GM12864 (cell line): ENCODE measurements around the gene AHI1.

Source experiments
- DNase-seq: peaks from one replicate; pipeline ENCODE4 v3.0.0-alpha.2; 2011; ENCODE audit warnings: low read depth
- H3K4me3 ChIP-seq: 2 replicates; pipeline ENCODE4 v1.5.1; 2011; ENCODE audit warnings: mild to moderate bottlenecking, low read depth, low read length, control low read depth
- CTCF ChIP-seq: IDR thresholded peaks from 2 replicates; pipeline ENCODE4 v1.5.1; 2011; ENCODE audit warnings: low read depth, mild to moderate bottlenecking, moderate library complexity, low read length, control low read depth, inconsistent platforms; ENCODE audit errors: missing control alignments

AHI1 gene

GRCh38 chr6:135402311-135402710, 95.2 kb downstream of the AHI1 start:
- H3K4me3 ChIP-seq: no peak overlapping the region
- DNase-seq: no peak
- no peak for TF ChIP-seq CTCF

GRCh38 chr6:135397172-135397952, 100.2 kb downstream of the AHI1 start:
- H3K4me3 ChIP-seq: no peak overlapping the region
- TF ChIP-seq CTCF: no peak
- no peak for DNase-seq

GRCh38 chr6:135395136-135395535, 102.4 kb downstream of the AHI1 start:
- no peak for DNase-seq
- TF ChIP-seq CTCF: no peak
- H3K4me3 ChIP-seq: no peak overlapping the region

- DNase-seq: no peak
- no peak overlapping the region for H3K4me3 ChIP-seq
- no peak for TF ChIP-seq CTCF
These were observed 104.3 kb downstream of the AHI1 start for GRCh38 chr6:135393289-135393688.

GRCh38 chr6:135390458-135390857, 107.1 kb downstream of the AHI1 start:
- TF ChIP-seq CTCF: no peak
- H3K4me3 ChIP-seq: no peak overlapping the region
- DNase-seq: no peak

- TF ChIP-seq CTCF: no peak
- DNase-seq: no peak
These were observed 112.2 kb downstream of the AHI1 start for GRCh38 chr6:135385299-135385698.

GRCh38 chr6:135383766-135384165, 113.8 kb downstream of the AHI1 start:
- DNase-seq: no peak
- no peak overlapping the region for H3K4me3 ChIP-seq
- no peak for TF ChIP-seq CTCF

More at GRCh38 chr6:135385299-135385698, 112.2 kb downstream of the AHI1 start:
- H3K4me3 ChIP-seq: no peak overlapping the region
